BLaER1 treated with 17β-estradiol and CSF1 and Interleukin-3, amounts not matched to agents 10 nM and 100 nM (cell line): Measurements from ENCODE around the gene KIF3B.
A peak's percentile ranks its signal among the peaks of the same experiment; 100 is the strongest.
"Not testable (repeated sequence)": the region's sequence is repeated elsewhere in the genome, so short reads cannot be mapped to it uniquely, and the experiment has no call there.

Experiments used
- H3K27ac ChIP-seq, 11 experiments: shearing (Covaris generic); formaldehyde crosslinking; 2 replicates each; pipeline ENCODE4 v1.8.1; 2022
- H3K27me3 ChIP-seq, 11 experiments: shearing (Covaris generic); formaldehyde crosslinking; 2 replicates each; pipeline ENCODE4 v1.8.1; 2022
- H3K36me3 ChIP-seq, 11 experiments: shearing (Covaris generic); formaldehyde crosslinking; 2 replicates each; pipeline ENCODE4 v1.8.1; 2022
- H3K4me1 ChIP-seq, 10 experiments: shearing (Covaris generic); formaldehyde crosslinking; 2 replicates each; pipeline ENCODE4 v1.8.1; 2022
- H3K4me2 ChIP-seq, 11 experiments: shearing (Covaris generic); formaldehyde crosslinking; 2 replicates each; pipeline ENCODE4 v1.8.1; 2022
- H3K4me3 ChIP-seq, 10 experiments: shearing (Covaris generic); formaldehyde crosslinking; 2 replicates each; pipeline ENCODE4 v1.8.1; 2022
- H3K9ac ChIP-seq, 11 experiments: shearing (Covaris generic); formaldehyde crosslinking; 2 replicates each; pipeline ENCODE4 v1.8.1; 2022
- H3K9me3 ChIP-seq, 11 experiments: shearing (Covaris generic); formaldehyde crosslinking; replicated peaks in 1 of 11; 2 replicates each; pipeline ENCODE4 v1.8.1; 2022
- H4K20me1 ChIP-seq, 11 experiments: shearing (Covaris generic); formaldehyde crosslinking; 2 replicates each; pipeline ENCODE4 v1.8.1; 2022
- Cebpa-rat ChIP-seq, 11 experiments: shearing (Covaris generic); IDR thresholded peaks; 2 replicates each; pipeline ENCODE4 v1.8.1; 2022

Gene KIF3B

GRCh38 chr20:32337937-32338661 lies 60.6 kb downstream of the KIF3B start:
- Histone ChIP-seq H3K4me3 (peak overlapping the region in 1 of 10 experiments; percentile 17; a peak in 1 of 20 replicates), H3K27ac (peak overlapping the region in 8 of 11 experiments; percentile 52 to 85 (median 70); a peak in 16 of 22 replicates), H3K27me3 (no peaks in the 10 kb centered on the region), H3K4me2 (peak overlapping the region; percentile 35 to 94 (median 75)), H4K20me1 (no peaks in the 10 kb centered on the region), H3K9ac (peak overlapping the region in 6 of 11 experiments; percentile 15 to 70 (median 64); a peak in 10 of 22 replicates), H3K9me3 (no peaks in the 10 kb centered on the region), H3K36me3 (peaks cover 0 to 18% (median 9%) of the 10 kb centered on the region in 11 experiments; a peak in 13 of 22 replicates), H3K4me1 (peaks cover 22 to 79% (median 61%) of the 10 kb centered on the region in 10 experiments)
- TF ChIP-seq Cebpa-rat (IDR thresholded peaks at IDR 0.05), result peak in 2 of 11 experiments; percentile 29 to 70; a peak in 1 of 22 replicates

DNA sequence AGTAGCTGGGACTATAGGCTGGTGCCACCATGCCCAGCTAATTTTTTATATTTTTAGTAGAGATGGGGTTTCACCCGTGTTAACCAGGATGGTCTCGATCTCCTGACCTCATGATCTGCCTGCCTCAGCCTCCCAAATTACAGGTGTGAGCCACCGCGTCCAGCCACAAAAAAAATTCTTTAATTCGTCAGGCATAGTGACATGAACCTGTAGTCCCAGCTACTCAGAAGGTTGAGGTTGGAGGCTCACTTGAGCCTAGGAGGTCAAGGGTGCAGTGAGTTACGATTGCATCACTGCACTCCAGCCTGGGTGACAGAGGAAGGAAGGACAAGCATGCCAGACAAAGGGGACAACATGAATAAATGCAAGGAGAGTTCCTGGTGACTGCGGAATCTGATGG lies 61.2 kb downstream of the KIF3B start:
- peaks cover 0 to 13% (median 7%) of the 10 kb centered on the region in 11 experiments; a peak in 11 of 22 replicates for H3K36me3 ChIP-seq
- peak overlapping the region in 7 of 11 experiments; percentile 52 to 85 (median 77); a peak in 14 of 22 replicates for H3K27ac ChIP-seq
- H3K9me3 ChIP-seq, result no peaks in the 10 kb centered on the region
- H3K4me2 ChIP-seq, result peak overlapping the region; percentile 35 to 94 (median 75)
- H3K4me1 ChIP-seq, result peaks cover 21 to 75% (median 58%) of the 10 kb centered on the region in 10 experiments
- peak overlapping the region in 5 of 11 experiments; percentile 15 to 70 (median 62); a peak in 6 of 22 replicates for H3K9ac ChIP-seq
- no peaks in the 10 kb centered on the region for H4K20me1 ChIP-seq
- no peaks in the 10 kb centered on the region for H3K27me3 ChIP-seq
- H3K4me3 ChIP-seq, result no peak overlapping the region; a peak in 1 of 20 replicates
- TF ChIP-seq Cebpa-rat (IDR thresholded peaks at IDR 0.05), result peak in 4 of 11 experiments; percentile 7 to 37 (median 16); a peak in 2 of 22 replicates

DNA sequence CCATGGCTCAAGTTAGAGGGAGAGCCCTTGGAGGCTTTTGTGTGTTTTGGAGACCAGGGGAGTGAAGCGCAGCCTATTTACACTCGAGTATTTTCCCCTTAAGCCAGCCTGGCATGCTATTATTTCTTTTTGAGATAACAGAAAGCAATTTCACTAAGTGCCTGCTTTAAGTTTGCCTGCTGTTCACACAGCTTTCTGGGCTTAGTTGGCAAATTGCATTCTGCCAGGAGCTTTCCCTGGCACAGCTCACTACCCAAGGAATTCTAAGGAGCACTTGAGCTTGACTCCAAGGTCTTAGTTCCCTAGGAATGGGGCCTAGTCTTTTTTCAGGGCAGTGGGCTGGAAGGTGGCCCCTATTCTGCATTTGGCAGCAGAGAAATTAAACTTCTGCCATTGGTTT lies 61.7 kb downstream of the KIF3B start:
- H3K4me2 ChIP-seq, result peak overlapping the region; percentile 35 to 94 (median 75); a peak in 21 of 22 replicates
- H3K36me3 ChIP-seq, result peaks cover 0 to 9% (median 2%) of the 10 kb centered on the region in 11 experiments; a peak in 10 of 22 replicates
- TF ChIP-seq Cebpa-rat (IDR thresholded peaks at IDR 0.05), result 0 out of 22 replicates have a peak, but pooled peaks of 2 of the 11 experiments have one; percentile 1 to 7
- peak overlapping the region in 6 of 11 experiments; percentile 4 to 85 (median 78); a peak in 7 of 22 replicates for H3K27ac ChIP-seq
- no peaks in the 10 kb centered on the region for H4K20me1 ChIP-seq
- H3K4me1 ChIP-seq, result peaks cover 21 to 71% (median 55%) of the 10 kb centered on the region in 10 experiments
- no peaks in the 10 kb centered on the region for H3K27me3 ChIP-seq
- H3K4me3 ChIP-seq, result no peak overlapping the region
- no peaks in the 10 kb centered on the region for H3K9me3 ChIP-seq
- peak overlapping the region in 1 of 11 experiments; percentile 7; a peak in 2 of 22 replicates for H3K9ac ChIP-seq

DNA sequence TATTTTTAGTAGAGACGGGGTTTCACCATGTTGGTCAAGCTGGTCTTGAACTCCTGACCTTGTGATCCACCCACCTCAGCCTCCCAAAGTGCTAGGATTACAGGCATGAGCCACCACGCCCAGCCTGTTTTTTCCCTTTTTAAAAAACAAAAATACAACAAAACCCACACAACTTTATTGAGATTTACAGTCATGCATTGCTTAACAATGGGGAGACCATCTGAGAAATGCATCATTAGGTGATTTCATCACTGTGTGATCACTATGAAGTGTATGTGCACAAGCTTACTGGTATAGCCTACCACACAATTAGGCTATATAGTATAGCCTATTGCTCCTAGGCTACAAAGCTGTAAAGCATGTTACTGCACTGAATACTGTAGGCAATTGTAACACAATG lies 63.6 kb downstream of the KIF3B start:
- H3K36me3 ChIP-seq, H3K27me3 ChIP-seq, H3K9ac ChIP-seq, H3K27ac ChIP-seq, H3K4me3 ChIP-seq, H4K20me1 ChIP-seq, H3K9me3 ChIP-seq: not testable (repeated sequence)
- peak overlapping the region in 10 of 11 experiments; percentile 14 to 94 (median 73); a peak in 12 of 22 replicates for H3K4me2 ChIP-seq
- H3K4me1 ChIP-seq, result peaks cover 21 to 58% (median 50%) of the 10 kb centered on the region in 10 experiments

- peak in 1 of 11 experiments; percentile 15; a peak in 1 of 22 replicates for TF ChIP-seq Cebpa-rat (IDR thresholded peaks at IDR 0.05)
- no peaks in the 10 kb centered on the region for H4K20me1 ChIP-seq
- peaks cover 9 to 35% (median 28%) of the 10 kb centered on the region in 10 experiments for H3K4me1 ChIP-seq
- no peak overlapping the region for H3K4me2 ChIP-seq
- no peak overlapping the region for H3K9ac ChIP-seq
- no peaks in the 10 kb centered on the region for H3K9me3 ChIP-seq
- no peak overlapping the region for H3K4me3 ChIP-seq
- no peaks in the 10 kb centered on the region for H3K27me3 ChIP-seq
- H3K27ac ChIP-seq, result no peak overlapping the region
- H3K36me3 ChIP-seq, result no peaks in the 10 kb centered on the region
Measured at GRCh38 chr20:32343439-32343838, 66.0 kb downstream of the KIF3B start.

DNA sequence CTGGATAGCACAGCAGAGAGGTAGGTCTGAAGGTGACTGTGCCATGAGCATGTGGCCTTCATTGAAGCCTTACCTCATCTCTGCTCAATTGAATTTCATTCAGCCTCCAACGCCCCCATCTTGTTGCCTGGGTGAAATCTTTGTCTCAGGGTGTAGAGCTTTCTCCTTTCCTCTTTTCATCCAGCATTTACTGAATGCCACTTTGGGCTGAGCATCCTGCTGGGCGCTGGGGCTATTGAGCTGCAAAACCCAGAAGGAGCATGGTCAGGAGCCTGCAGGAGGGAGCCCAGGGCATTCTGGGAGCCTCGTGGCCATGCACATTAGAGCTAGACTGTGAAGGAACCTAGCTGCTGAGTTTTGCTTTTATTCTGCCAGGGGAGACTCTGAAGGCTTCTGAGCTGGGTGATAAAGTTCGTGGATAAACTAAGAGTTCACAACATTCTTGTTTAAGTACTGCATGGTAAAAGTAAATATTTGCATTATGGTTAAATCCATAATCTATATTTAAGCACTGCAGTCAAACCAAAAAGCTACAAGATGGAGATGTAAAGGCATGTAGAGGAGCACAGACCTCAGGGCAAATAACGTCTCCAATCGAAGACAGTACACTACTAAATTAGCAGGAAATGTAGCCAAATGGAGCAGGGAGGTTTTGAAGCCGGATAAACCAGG lies 67.5 kb downstream of the KIF3B start:
- peaks cover 17 to 29% (median 23%) of the 10 kb centered on the region in 10 experiments for H3K4me1 ChIP-seq
- TF ChIP-seq Cebpa-rat (IDR thresholded peaks at IDR 0.05), result no peak
- no peaks in the 10 kb centered on the region for H3K27me3 ChIP-seq
- no peak overlapping the region for H3K4me2 ChIP-seq
- H4K20me1 ChIP-seq, result no peaks in the 10 kb centered on the region
- no peak overlapping the region for H3K4me3 ChIP-seq
- no peaks in the 10 kb centered on the region for H3K9me3 ChIP-seq
- H3K36me3 ChIP-seq, result no peaks in the 10 kb centered on the region
- H3K9ac ChIP-seq, result no peak overlapping the region
- no peak overlapping the region for H3K27ac ChIP-seq

DNA sequence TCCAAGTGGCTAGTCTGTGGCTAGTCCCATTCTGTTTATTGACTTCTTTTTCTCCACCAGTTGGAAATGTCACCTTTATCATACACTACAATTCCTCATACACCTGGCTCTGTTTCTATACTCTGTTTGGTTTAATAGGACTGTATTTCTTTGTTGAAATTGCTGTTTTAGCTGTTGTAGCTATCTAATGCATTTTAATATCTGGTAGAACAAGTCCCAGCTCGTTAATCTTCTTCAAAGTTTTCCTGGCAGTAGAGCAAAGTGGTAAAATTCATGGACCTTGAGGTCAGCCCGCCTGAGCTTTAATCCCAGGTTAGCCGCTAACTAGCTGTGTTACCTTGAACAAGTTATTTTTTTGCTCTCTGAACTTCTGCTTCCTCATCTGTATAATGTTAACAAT lies 70.8 kb downstream of the KIF3B start:
- no peak overlapping the region for H3K4me2 ChIP-seq
- no peak overlapping the region for H3K27ac ChIP-seq
- H3K4me1 ChIP-seq, result peaks cover 14 to 30% (median 24%) of the 10 kb centered on the region in 10 experiments
- no peaks in the 10 kb centered on the region for H3K36me3 ChIP-seq
- H3K9me3 ChIP-seq, result no peaks in the 10 kb centered on the region
- no peaks in the 10 kb centered on the region for H3K27me3 ChIP-seq
- H3K4me3 ChIP-seq, result no peak overlapping the region
- no peak for TF ChIP-seq Cebpa-rat (IDR thresholded peaks at IDR 0.05)
- no peak overlapping the region for H3K9ac ChIP-seq
- no peaks in the 10 kb centered on the region for H4K20me1 ChIP-seq

GRCh38 chr20:32350421-32350820 lies 73.0 kb downstream of the KIF3B start:
- H3K4me1 ChIP-seq, result peaks cover 14 to 35% (median 24%) of the 10 kb centered on the region in 10 experiments
- no peak overlapping the region for H3K4me3 ChIP-seq
- H4K20me1 ChIP-seq, result no peaks in the 10 kb centered on the region
- no peaks in the 10 kb centered on the region for H3K9me3 ChIP-seq
- no peak for TF ChIP-seq Cebpa-rat (IDR thresholded peaks at IDR 0.05)
- H3K4me2 ChIP-seq, result peak overlapping the region in 7 of 11 experiments; percentile 11 to 78 (median 63); a peak in 14 of 22 replicates
- no peaks in the 10 kb centered on the region for H3K36me3 ChIP-seq
- no peak overlapping the region for H3K9ac ChIP-seq
- no peak overlapping the region; a peak in 1 of 22 replicates for H3K27ac ChIP-seq
- H3K27me3 ChIP-seq, result no peaks in the 10 kb centered on the region
